ENCODE results near the gene NOTCH2.
"Not testable (repeated sequence)": the region's sequence is repeated elsewhere in the genome, so short reads cannot be mapped to it uniquely, and the experiment has no call there.

NOTCH2 gene

DNA sequence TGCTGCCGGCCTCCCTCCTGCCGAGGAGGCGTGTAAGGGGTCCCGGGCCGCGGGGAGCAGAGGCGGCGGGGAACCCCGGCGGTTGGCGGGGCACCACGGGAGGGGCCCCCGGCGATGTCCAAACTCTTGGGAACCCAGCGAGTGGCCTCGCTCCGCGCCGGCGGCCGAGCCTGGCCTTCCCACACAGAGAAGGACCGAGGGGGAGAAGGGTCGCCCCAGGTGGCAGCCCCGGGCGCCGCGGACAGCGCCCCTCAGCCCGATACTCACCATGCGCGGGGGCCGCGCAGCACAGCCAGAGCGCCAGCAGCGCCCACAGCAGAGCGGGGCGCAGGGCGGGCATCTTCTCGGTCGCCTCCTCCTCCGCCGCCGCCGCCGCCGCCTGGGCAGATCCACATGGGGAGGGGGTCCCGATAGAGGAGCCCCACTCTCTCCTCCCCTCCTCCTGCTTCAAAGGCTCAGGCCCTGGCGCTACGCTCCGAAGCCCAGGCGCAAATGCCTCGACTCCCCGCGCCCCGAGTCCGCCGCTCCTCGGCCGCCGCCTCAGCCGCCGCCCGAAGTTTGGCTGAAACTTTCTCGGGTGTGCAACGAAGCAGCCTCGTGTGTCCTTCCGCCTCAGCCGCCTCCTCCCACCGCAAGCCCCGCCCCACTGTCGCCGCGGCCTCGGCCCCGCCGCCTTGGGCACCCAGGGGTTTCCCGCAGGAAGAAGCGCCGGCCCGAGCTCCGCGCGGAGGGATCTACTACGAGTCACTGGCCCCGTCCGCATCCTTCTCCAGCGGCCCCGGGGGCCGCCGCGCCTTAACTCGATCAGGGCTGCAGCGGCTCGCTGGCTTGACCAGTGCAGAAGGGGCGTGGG lies at the start of gene NOTCH2:
NOTCH2 (minus strand) TSS at position 596 of the 853 bp plus-strand sequence; CDS start at position 340, 256 bp downstream.
- DNase-seq: not testable (repeated sequence)

DNA sequence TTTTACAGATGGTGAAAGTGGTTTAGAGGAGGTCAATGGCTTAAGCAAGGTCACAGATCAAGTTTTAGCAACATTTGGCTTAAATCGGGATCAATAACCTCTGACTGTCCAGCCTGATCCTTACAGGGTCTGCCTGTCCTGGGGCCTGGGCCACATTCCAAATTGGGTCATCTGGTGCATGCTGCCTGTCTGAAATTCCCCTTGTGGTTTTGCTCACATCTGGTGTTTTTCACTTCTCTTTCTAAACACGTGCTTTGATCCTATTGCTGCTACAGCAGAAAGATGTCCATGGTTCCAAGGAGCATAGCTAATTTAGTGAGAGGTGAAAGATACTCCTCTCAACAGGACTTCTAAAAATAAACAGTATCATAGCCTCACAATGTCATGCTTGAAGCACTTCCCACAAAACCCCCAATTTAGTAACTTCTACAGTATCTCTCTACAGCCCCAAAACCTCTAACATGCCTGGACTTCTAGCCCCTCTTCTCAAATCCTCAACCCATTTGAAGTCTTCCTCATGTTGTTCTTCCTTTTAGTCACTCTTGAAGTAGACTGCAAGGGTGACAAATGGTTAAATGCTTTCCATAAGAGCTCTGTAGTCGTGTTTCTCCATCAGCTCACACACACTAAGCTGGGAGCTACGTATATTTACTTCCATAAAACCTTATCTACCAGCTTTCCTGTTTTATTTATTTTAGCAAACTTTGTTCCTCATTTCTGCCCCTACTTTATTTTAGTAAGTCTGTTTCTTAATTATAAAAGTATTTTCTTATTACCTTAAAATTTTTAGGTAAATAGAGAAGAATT lies 48.1 kb upstream of the NOTCH2 start:
- not testable (repeated sequence) for DNase-seq

DNA sequence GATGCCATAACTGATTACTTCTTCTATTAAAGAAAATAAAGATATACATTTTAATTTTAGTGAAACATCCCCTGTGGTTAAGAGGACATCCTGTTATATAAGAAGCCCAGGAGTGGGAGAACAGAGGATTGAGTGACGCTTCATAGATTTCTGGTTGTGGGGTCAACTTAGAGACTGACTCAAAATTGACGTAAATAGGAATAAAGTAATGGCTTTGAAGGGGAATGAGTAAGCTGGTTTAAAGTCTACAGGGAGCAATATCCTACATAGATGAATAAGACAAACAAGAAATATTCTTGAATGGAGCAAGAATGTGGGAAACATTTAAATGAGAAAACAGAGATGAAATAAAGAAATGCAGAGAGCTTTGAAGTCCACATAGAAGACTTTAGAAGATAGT lies 46.6 kb upstream of the NOTCH2 start:
- DNase-seq: not testable (repeated sequence)

DNA sequence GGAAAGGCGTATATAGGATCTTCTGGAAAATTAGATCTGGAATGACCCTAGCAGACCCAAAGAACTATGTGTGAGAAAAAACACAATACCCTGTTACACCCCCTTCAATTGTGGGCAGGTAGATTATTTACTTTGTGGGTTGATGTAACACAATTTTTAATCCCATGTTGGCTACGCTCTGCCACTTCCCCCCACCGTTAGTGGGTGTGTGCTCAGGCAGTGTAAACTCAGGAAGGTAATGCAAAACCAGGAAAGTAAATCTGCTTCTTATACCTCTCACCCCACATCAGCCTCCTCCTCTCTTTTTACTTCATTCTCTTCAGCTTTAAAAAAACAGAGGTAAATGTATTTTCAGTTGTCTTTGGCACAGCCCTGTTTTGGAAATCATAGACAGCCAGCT lies 43.7 kb upstream of the NOTCH2 start:
- DNase-seq: not testable (repeated sequence)

DNA sequence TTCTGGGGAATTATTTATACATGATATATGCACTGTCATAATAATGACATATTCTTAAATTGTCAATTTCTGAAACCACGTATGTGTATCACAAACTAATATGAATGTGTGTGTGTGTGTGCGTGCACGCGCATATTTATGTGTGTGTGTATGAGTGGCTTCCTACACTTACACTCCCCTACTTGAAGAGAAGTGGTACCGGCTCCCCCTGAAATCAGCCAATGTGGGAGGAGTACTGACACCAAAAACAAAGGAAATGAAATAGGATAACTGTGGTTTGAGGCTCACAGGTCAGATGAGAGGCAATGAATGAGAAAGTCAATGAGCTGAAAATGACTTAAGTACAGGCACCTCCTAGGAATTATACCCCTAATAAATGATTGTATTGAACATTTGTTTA lies 42.8 kb upstream of the NOTCH2 start:
- not testable (repeated sequence) for DNase-seq

DNA sequence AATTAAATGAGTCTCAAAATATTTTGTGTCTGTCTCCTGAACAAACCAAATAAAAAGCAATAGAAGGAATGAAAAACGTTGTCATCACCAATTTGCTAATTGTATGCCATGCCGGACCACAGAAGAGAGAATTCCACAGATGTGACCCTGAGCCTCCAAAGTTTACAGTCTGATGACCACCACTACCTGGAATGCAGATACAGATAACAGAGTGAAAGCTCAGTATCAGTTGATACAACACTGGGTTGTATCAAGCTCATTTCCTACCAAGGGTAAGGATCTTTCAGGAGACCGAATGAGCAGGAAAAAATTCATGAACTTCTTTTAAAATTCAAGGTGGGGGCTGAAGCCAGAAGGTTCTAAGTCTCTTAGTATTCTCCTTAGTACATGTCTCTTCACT lies 42.3 kb upstream of the NOTCH2 start:
- not testable (repeated sequence) for DNase-seq

DNA sequence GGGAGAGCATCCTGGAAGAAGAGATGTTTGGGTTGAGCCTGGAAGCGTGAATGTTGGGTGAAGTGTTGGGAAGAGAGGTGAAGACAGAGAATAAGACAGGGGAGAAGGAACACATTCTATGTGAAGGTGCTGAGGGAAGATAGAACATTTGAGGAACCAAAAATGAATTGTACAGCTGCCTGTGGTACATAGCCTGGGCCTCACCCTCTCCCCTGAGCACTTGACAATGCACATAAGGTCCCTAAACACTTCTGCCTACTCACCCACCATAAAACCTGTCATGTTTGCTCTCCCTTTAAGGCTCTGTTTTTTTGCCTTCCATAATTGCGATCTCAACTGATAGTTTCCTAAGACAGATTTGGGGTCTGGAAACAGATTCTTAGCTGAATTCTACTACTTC lies 41.5 kb upstream of the NOTCH2 start:
- DNase-seq: not testable (repeated sequence)

DNA sequence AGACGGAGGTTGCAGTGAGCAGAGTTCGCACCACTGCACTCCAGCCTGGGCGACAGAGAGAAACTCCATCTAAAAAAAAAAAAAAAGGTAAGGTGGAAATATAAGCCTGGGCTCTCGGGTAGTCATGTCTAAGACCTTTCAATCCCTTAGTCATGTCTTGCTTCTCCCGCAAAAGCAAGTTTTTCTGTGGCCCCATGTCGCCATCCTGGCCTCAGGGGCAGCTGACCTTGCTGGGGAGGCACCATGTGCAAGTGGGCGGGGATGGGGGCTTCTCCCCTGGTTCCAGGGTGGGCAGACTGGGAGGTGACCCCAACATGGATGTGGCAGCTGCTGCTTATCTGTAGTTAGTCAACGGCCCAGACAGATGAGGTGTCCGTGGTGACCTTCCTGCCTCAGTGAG lies 40.2 kb upstream of the NOTCH2 start:
- not testable (repeated sequence) for DNase-seq

DNA sequence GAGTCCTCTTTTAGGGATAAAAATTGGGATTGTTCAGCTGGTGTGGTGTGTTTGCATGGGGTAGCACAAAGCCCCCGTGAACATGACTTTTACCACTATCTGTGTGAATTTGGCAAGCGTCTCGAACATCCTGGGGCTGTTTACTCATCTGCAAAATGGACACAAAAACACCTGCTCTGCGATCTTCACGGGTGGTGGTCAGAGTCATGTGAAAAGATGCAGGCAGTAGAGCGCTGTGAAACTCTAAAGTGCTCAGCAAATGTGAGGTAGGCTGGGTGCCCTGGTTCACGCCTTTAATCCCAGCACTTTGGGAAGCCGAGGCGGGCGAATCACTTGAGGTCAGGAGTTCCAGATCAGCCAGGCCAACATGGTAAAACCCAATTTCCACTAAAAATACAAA lies 39.7 kb upstream of the NOTCH2 start:
- DNase-seq: not testable (repeated sequence)

DNA sequence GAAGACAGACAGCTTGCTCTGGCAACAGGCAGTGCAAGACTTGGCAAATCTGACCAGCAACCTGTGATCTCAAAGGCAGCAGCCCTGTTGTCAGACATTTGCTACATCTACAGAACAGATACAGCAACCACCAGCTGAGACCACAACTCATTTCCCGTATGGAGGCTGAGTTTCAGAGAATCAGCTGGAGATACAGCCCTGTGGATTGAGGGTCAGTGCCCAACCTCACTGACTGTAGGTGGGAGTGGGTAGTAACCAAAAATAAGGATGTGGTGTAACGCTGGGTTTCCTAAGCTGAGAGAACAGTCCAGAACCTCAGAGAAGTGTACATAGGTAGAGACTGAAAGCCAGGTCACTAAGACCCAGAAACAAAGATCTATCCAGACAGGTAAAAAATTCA lies 35.8 kb upstream of the NOTCH2 start:
- DNase-seq: not testable (repeated sequence)

DNA sequence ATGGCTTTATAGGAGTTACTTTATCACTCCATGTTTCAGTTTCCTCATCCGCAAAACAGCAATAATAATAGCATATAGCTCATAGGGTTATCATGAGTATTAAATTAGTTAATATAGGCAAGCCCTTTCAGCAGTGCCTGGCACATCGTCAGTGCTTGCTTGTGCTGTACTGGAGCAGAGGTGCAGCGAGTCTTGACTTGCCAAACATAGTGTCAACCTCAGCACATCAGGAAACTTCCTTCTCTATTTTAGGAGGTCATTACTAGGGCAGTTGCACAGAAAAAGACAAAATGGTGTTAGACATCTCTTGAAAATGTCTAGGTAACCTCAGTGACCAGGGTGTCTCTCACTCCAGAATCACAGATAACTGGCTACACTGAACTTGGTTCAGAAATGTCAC lies 34.3 kb upstream of the NOTCH2 start:
- DNase-seq: not testable (repeated sequence)

DNA sequence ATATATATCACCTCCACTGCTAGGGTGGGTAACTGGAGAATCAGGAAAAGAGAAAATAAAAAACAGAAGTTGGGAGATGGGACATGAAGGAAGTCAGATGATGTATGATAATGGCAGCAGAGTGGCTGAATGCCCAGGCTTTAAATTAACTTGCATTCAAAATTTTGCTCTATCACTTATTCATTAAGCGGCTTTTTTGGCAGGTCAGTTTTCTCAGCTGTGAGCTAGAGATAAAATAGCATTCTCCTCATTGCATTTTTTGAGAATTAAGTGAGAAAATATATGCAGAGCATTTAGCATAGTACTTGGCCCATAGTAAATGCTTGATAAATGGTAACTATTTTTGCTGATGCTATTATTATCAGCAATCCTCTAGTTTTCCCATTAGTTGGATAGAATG lies 32.1 kb upstream of the NOTCH2 start:
- not testable (repeated sequence) for DNase-seq

DNA sequence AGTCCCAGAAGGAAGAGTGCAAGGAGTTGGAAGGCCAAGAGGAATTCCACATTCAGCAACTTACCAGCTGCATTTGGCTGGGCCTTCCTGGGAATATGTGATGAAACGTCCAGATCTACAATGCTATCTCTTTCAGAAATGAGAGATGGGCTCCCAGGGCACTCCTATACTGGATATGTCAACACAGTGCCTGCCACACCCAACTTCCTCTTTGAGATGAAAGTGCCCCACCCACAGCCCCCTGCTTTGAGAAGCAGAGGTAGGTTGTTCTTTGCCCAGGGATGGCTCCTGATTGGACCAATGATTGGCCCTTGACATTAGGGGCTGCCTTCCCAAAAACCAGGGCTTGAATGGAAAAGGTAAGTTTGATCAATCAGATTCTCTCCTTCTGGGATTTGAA lies 31.1 kb upstream of the NOTCH2 start:
- DNase-seq: not testable (repeated sequence)

DNA sequence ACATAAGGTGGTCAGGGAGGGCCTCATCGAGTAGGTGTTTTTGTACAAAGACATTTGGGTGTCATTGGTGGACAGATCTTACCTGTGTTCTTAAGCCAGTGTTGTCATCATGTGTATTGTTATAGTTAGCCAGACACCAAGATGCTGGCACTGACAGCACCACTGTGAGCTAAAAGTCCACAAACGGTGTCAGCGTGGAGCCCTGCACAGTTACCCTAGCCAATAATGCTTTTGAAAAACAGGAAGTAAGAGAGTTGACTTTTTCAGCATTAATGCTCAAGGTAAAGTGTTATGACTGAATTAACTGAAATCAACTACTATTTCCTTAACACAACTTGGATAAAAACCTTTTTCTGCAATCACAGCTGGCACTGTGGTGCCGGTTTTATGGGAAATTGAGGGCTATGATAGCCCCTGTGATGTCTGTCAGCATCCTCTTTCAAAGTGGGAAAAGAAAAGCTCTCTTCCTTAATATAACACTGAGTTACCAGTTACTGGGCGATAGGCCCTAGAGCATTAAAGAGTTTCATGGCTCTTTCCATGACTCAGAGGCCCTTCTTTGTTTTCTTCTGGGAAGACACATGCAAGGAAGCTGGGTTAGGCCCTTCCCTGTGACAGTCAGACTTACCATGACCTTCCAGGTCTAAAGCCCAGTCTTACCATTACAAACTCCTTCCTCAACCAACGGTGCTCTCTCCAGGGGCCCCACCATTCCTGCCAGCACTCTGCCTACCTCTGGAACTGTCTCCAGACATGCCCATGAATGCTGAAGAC lies 29.7 kb upstream of the NOTCH2 start:
- DNase-seq: not testable (repeated sequence)

DNA sequence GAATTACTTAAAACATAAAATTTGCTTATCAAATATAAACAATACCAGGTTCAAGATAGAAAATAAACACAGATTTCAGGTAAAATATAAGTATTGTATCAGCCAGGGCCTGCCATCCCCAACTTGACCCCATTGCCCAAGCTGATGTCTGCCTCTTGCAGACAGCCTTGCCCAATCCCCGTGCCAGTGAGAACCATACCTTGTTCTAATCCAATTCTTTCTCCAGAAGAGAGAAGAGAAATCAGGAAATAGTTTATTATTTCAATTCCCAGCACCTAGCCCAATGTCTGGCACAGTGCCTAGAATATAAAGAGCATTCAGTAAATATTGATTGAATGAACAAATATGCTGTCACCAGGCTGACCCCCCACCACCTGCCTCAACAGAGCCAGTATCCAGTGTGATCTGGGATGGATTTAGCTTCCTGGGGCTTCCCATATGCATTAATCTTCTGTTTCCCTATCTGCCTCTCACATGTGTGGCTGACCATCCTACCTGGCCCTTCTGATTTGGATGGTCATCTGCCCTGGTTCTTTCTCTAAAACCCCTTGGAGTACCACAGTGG lies 27.6 kb upstream of the NOTCH2 start:
- not testable (repeated sequence) for DNase-seq

DNA sequence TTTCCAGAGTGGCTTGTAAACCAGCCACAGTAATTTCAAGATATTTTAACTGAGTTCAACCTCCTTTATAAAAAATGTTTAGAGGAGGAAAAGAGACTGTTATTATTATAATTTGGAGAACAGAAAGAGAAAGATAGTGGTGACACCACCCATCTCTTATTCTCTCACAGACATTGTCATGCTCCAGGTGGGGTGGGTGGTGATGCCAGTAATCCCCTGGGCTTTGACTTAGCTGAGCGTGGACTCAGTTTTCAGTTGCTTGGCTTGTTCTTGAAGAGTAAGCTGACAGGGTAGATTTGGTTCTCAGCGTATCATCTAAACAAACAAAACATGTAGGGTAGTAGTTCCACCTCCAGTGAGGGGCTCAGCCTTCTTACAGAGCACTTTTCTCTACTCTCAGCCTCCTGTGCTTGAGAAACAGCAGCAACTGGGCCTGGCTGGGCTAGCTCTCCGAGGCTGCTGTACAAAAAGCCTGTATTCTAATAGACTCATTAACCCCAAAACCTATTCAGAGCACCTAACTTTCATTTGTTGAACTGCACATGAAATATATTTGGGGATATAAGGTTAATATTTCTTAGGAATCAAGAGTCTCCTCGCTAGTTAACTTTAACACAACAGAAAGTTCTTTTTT lies 24.2 kb upstream of the NOTCH2 start:
- not testable (repeated sequence) for DNase-seq

DNA sequence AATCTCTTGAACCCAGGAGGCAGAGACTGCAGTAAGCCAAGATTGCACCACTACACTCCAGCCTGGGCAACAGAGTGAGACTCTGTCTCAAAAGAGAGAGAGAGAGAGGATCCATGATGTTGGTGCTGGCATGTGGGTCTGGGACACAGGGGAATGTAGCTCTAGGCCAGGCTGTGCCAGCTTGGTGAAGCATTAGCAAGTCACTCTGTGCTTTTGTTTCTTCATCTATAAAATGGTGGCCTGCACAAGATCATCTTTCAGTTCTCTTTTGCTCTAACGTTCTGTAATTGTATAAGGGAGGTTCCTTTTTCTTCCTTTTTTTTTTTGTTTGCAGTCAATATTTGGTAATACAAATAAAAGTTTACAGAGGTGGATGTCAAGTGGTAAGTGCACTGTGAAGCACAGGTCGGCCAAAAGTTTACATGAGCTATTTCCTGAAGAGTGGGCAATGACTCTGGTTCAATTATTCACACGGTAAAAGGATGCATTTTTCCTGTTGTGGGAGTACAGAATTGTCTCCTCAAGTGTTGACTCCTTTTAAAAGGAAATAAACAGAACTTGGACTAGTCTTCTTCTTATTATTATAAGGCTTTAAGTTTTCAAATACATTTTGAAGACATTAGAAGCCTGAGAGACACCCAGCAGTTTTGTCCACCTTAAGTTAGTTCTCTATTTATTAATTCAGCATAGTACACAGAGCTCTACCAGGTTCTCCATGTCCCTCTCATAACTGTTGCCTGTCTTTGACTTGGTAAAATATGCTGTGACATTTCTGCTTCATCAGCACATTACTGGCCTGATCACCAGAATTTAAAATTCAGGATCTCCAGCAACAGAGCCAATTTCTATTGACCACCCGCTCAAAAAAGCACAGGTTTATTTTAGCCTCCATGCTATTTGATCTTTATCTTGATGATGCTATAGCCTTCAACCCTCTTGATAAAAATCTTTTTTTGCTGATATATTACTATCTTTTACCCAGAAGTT lies 23.1 kb upstream of the NOTCH2 start:
- not testable (repeated sequence) for DNase-seq

DNA sequence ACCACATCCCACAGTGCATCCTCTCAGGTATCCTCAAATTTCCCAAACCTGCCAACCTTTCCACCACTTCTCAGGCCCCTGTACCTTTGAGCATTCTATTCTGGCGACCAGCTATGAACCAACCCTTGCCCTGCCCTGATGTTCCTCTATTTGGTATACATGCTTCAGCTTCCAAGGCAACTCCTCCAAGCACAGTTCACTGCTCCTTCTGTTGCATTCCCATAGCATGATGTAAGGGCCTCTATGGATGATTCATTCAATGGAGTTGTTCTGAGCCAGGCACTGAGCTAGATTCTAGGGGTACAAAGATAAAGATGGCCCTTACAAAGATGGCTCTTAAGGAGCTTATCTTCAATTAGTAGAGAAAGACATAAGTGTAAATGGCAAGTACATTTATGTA lies 21.4 kb upstream of the NOTCH2 start:
- DNase-seq: not testable (repeated sequence)

DNA sequence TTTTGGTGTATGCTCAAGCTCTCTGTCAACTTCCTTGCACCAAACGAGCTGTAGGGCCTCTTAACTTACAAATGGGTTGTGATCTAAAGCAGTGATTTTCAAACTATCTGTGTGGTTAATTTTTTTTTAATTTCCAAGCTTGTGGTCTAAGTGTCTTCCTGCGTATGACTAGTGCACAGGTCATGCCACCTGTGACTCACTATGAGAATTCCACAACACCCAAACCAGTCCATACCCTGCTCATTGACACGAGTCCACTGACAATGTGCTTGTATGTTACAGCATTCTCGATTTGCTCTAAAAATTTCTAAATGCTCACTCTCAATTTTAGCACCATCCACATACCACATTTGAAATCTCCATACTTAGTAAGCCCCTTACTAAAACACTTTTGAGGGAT lies 18.5 kb upstream of the NOTCH2 start:
- not testable (repeated sequence) for DNase-seq

DNA sequence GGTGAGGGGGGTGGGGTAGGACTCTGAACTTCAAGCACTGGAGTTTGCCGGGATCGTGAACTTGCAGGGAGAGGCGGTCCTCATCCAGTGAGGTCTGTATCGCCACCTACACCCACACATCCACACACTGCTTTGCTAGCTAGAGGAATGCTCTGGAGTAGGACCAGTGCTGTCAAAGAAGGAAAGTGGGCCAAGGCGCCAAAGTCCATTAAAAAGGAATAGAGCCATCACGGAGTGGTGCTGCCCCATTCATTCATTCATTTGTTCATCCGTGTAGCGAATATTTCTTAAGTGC lies 405 bp upstream of the NOTCH2 start:
- not testable (repeated sequence) for DNase-seq

DNA sequence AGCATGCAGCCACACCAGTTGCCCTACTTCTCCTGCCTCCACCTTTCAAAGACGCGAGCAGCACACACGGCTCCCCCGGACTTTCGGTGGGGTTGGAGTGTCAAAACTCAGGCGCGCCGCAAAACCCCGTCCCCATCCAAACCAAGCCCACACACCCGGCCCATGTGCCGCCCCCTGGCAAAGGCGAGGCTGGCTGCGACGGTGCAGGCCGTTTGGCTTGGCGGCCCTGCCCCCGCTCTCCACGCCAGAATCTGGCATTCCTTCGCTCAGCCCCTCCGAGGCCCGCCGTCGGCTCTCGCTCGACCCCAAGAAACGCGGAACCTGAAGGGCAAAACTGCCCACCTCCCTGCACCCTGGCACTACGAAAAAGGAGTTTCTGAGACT lies 787 bp downstream of the NOTCH2 start:
- not testable (repeated sequence) for DNase-seq
